H9 (cell line): Measurements from ENCODE around the gene PCSK1N. TPM values are rescaled to one million over a fixed set of nuclear protein-coding genes. Genes with fewer than 3 reads are reported as not detected.

Experiments used
- DNase-seq: peaks from one replicate; pipeline ENCODE4 v3.0.0-alpha.2; 2017
- H2AFZ ChIP-seq: one replicate; pipeline ENCODE4 v1.6.1; 2013; ENCODE audit warnings: mild to moderate bottlenecking, low read length, control low read depth, moderate library complexity
- H2AK5ac ChIP-seq: 2 replicates; pipeline ENCODE4 v1.6.1; 2013; ENCODE audit warnings: low read length, control low read depth, mixed read lengths; ENCODE audit not compliant: insufficient read length
- H2BK120ac ChIP-seq: one replicate; pipeline ENCODE4 v1.6.1; 2013; ENCODE audit warnings: low read depth, mild to moderate bottlenecking, low read length, control low read depth, inconsistent platforms; ENCODE audit not compliant: poor library complexity, severe bottlenecking
- H2BK12ac ChIP-seq: 2 replicates; pipeline ENCODE4 v1.6.1; 2013; ENCODE audit warnings: low read length, control low read depth, mixed read lengths, low read depth; ENCODE audit not compliant: insufficient read length
- H2BK15ac ChIP-seq: 2 replicates; pipeline ENCODE4 v1.6.1; 2013; ENCODE audit warnings: low read depth, low read length, control low read depth
- H2BK20ac ChIP-seq: one replicate; pipeline ENCODE4 v1.6.1; 2013; ENCODE audit warnings: low read depth, mild to moderate bottlenecking, low read length, control low read depth, inconsistent platforms; ENCODE audit not compliant: poor library complexity, severe bottlenecking
- H2BK5ac ChIP-seq: 2 replicates; pipeline ENCODE4 v1.6.1; 2013; ENCODE audit warnings: low read length, control low read depth, mixed read lengths; ENCODE audit not compliant: insufficient read length
- H3K14ac ChIP-seq: 2 replicates; pipeline ENCODE4 v1.6.1; 2013; ENCODE audit warnings: low read length, control low read depth; ENCODE audit not compliant: insufficient read depth
- H3K18ac ChIP-seq: 2 replicates; pipeline ENCODE4 v1.6.1; 2013; ENCODE audit warnings: low read depth, mild to moderate bottlenecking, mixed read lengths, low read length, control low read depth; ENCODE audit not compliant: insufficient read length
- H3K23ac ChIP-seq: 2 replicates; pipeline ENCODE4 v1.6.1; 2013; ENCODE audit warnings: low read length, control low read depth, mixed read lengths, low read depth; ENCODE audit not compliant: insufficient read length
- H3K23me2 ChIP-seq: 2 replicates; pipeline ENCODE4 v1.6.1; 2013; ENCODE audit warnings: low read depth, mild to moderate bottlenecking, mixed read lengths, low read length, control low read depth; ENCODE audit not compliant: insufficient read length, poor library complexity, severe bottlenecking
- H3K27ac ChIP-seq: 2 replicates; pipeline ENCODE4 v1.5.1; 2013; ENCODE audit warnings: low read length, control low read depth, mixed read lengths, low read depth; ENCODE audit not compliant: insufficient read length
- H3K27me3 ChIP-seq: 2 replicates; pipeline ENCODE4 v1.6.1; 2013; ENCODE audit warnings: low read length, control low read depth, inconsistent platforms; ENCODE audit not compliant: insufficient read depth
- H3K4ac ChIP-seq: 2 replicates; pipeline ENCODE4 v1.6.1; 2013; ENCODE audit warnings: low read depth, mild to moderate bottlenecking, control low read depth, inconsistent platforms, low read length, moderate library complexity
- H3K4me1 ChIP-seq: 2 replicates; pipeline ENCODE4 v1.6.1; 2013; ENCODE audit warnings: low read length, control low read depth, inconsistent platforms; ENCODE audit not compliant: insufficient read depth
- H3K4me2 ChIP-seq: 2 replicates; pipeline ENCODE4 v1.6.1; 2013; ENCODE audit warnings: low read length, control low read depth, mixed read lengths; ENCODE audit not compliant: insufficient read length, insufficient read depth
- H3K56ac ChIP-seq: 2 replicates; pipeline ENCODE4 v1.6.1; 2013; ENCODE audit warnings: low read depth, mild to moderate bottlenecking, mixed read lengths, low read length, control low read depth; ENCODE audit not compliant: insufficient read length
- H3K79me1 ChIP-seq: 2 replicates; pipeline ENCODE4 v1.6.1; 2013; ENCODE audit warnings: low read depth, mild to moderate bottlenecking, moderate library complexity, low read length, control low read depth, inconsistent platforms; ENCODE audit not compliant: insufficient read depth, poor library complexity, severe bottlenecking
- H3K79me2 ChIP-seq: 2 replicates; pipeline ENCODE4 v1.6.1; 2013; ENCODE audit warnings: low read length, control low read depth, inconsistent platforms; ENCODE audit not compliant: insufficient read depth
- H3K9ac ChIP-seq: 2 replicates; pipeline ENCODE4 v1.6.1; 2013; ENCODE audit warnings: low read length, control low read depth, mixed read lengths; ENCODE audit not compliant: insufficient read length; ENCODE audit errors: extremely low read depth
- H3K9me3 ChIP-seq: one replicate; pipeline ENCODE4 v1.6.1; 2013; ENCODE audit warnings: low read depth, low read length, inconsistent platforms; ENCODE audit not compliant: control insufficient read depth
- H3T11ph ChIP-seq: one replicate; pipeline ENCODE4 v1.6.1; 2013; ENCODE audit warnings: mild to moderate bottlenecking, low read length, control low read depth, inconsistent platforms
- H4K20me1 ChIP-seq: one replicate; pipeline ENCODE4 v1.6.1; 2013; ENCODE audit not compliant: control insufficient read depth, insufficient read length, insufficient read depth
- H4K5ac ChIP-seq: 2 replicates; pipeline ENCODE4 v1.6.1; 2013; ENCODE audit warnings: low read depth, mild to moderate bottlenecking, mixed read lengths, low read length, control low read depth; ENCODE audit not compliant: insufficient read length
- H4K8ac ChIP-seq: replicated peaks from 2 replicates; pipeline ENCODE4 v1.6.1; 2013; ENCODE audit warnings: low read length, control low read depth, mixed read lengths, low read depth; ENCODE audit not compliant: insufficient read length
- H4K91ac ChIP-seq: 2 replicates; pipeline ENCODE4 v1.6.1; 2013; ENCODE audit warnings: low read depth, mild to moderate bottlenecking, moderate library complexity, mixed read lengths, low read length, control low read depth; ENCODE audit not compliant: insufficient read length
- H3K27ac Mint-ChIP-seq, 3 experiments: 2 replicates in 2 of 3; 3 replicates in 1 of 3; pipeline ENCODE4 v1.8.0; 2020 to 2021; ENCODE audit warnings: mixed read lengths in 3 of 3, mild to moderate bottlenecking in 1 of 3, moderate library complexity in 1 of 3
- H3K27me3 Mint-ChIP-seq: 2 replicates; pipeline ENCODE4 v1.8.0; 2021; ENCODE audit warnings: low read depth, mild to moderate bottlenecking, moderate library complexity, mixed read lengths
- H3K36me3 Mint-ChIP-seq, 3 experiments: 2 replicates in 2 of 3; 3 replicates in 1 of 3; pipeline ENCODE4 v1.8.0; 2020 to 2021; ENCODE audit warnings: low read depth in 3 of 3, mixed read lengths in 3 of 3; ENCODE audit not compliant: insufficient read depth in 1 of 3
- H3K4me1 Mint-ChIP-seq, 2 experiments: 2 replicates each; pipeline ENCODE4 v1.8.0; 2020; ENCODE audit warnings: mixed read lengths in 2 of 2
- H3K4me3 Mint-ChIP-seq, 2 experiments: 2 replicates in 1 of 2; 3 replicates in 1 of 2; pipeline ENCODE4 v1.8.0; 2020 to 2021; ENCODE audit warnings: mild to moderate bottlenecking in 2 of 2, mixed read lengths in 2 of 2, moderate library complexity in 1 of 2
- H3K9me3 Mint-ChIP-seq, 2 experiments: 2 replicates in 1 of 2; 3 replicates in 1 of 2; pipeline ENCODE4 v1.8.0; 2020; ENCODE audit warnings: mild to moderate bottlenecking in 2 of 2, mixed read lengths in 2 of 2, moderate library complexity in 1 of 2
- WGBS: extraction: QIAGEN DNeasy Blood & Tissue Kit; methylation state at CpG from one replicate; pipeline ENCODE4 v1.1.7; 2013; ENCODE audit warnings: missing lambda C conversion rate, low lambda C conversion rate, mixed read lengths; ENCODE audit not compliant: insufficient read length; ENCODE audit errors: extremely low coverage; 5-methylcytosine and 5-hydroxymethylcytosine counted together
- total RNA-seq: library from RNA; stranded (reverse); gene quantifications from 2 replicates; pipeline ENCODE4 v1.2.1, GENCODE V29; 2021
- TF ChIP-seq, protein P1 (sequence below): fragments of 200-600 bp; sonication (generic); conservative IDR thresholded peaks from 3 replicates; pipeline ENCODE4 v1.8.0; 2021; ENCODE audit warnings: antibody characterized with exemption, mild to moderate bottlenecking

Gene PCSK1N
- total RNA-seq, 1 experiment from 2014 or later, result 3.9 TPM

- WGBS, result no CpG with 5 or more reads among the region's 8 CpGs
- H2BK15ac ChIP-seq, result no peak overlapping the region
- H3K27ac ChIP-seq, result no peak overlapping the region
- no peak overlapping the region for H2BK20ac ChIP-seq
- H3K9ac ChIP-seq, result no peak overlapping the region
- Mint-ChIP-seq H3K36me3 (peaks cover 33 to 61% (median 47%) of the 10 kb centered on the region in 3 experiments), H3K4me1 (peaks cover 0 to 6% of the 10 kb centered on the region in 2 experiments; a peak in 3 of 4 replicates), H3K27ac (no peak overlapping the region), H3K4me3 (no peak overlapping the region), H3K9me3 (peaks cover 62 to 82% of the 10 kb centered on the region in 2 experiments), H3K27me3 (peaks cover 1% of the 10 kb centered on the region; the same call in 1 of the 2 replicates)
- no peaks in the 10 kb centered on the region for H4K20me1 ChIP-seq
- DNase-seq, result no peak
- H3K56ac ChIP-seq, result no peak overlapping the region
- no peak overlapping the region for H2BK120ac ChIP-seq
- H3K18ac ChIP-seq, result no peak overlapping the region
- no peak overlapping the region for H2BK5ac ChIP-seq
- H3K4me1 ChIP-seq, result no peaks in the 10 kb centered on the region
- no peak overlapping the region for H2BK12ac ChIP-seq
- H2AFZ ChIP-seq, result no peak overlapping the region
- TF ChIP-seq, protein P1, sequence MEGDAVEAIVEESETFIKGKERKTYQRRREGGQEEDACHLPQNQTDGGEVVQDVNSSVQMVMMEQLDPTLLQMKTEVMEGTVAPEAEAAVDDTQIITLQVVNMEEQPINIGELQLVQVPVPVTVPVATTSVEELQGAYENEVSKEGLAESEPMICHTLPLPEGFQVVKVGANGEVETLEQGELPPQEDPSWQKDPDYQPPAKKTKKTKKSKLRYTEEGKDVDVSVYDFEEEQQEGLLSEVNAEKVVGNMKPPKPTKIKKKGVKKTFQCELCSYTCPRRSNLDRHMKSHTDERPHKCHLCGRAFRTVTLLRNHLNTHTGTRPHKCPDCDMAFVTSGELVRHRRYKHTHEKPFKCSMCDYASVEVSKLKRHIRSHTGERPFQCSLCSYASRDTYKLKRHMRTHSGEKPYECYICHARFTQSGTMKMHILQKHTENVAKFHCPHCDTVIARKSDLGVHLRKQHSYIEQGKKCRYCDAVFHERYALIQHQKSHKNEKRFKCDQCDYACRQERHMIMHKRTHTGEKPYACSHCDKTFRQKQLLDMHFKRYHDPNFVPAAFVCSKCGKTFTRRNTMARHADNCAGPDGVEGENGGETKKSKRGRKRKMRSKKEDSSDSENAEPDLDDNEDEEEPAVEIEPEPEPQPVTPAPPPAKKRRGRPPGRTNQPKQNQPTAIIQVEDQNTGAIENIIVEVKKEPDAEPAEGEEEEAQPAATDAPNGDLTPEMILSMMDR, result no peak
- no peaks in the 10 kb centered on the region for H3K79me1 ChIP-seq
- H4K91ac ChIP-seq, result no peak overlapping the region
- no peak overlapping the region for H3T11ph ChIP-seq
- H3K23ac ChIP-seq, result no peak overlapping the region
- no peaks in the 10 kb centered on the region for H3K79me2 ChIP-seq
- no peak overlapping the region for H3K4me2 ChIP-seq
- no peak overlapping the region for H3K14ac ChIP-seq
- no peak overlapping the region for H4K8ac ChIP-seq
- no peak overlapping the region for H2AK5ac ChIP-seq
- H3K27me3 ChIP-seq, result no peaks in the 10 kb centered on the region
- peaks cover 16% of the 10 kb centered on the region for H3K9me3 ChIP-seq
- H3K23me2 ChIP-seq, result no peaks in the 10 kb centered on the region
- no peak overlapping the region for H3K4ac ChIP-seq
- H4K5ac ChIP-seq, result no peak overlapping the region
Observed at GRCh38 chrX:48824066-48824465, 11.3 kb downstream of the PCSK1N start.
